Keratinocyte (primary cell): ENCODE data around the gene FOXD3. TPM values are rescaled to one million over a fixed set of nuclear protein-coding genes. Genes with fewer than 3 reads are reported as not detected.

ENCODE experiments used
- DNase-seq: peaks from one replicate; pipeline ENCODE4 v3.0.0-alpha.2; 2011; ENCODE audit warnings: low read depth, missing footprints, low spot score
- FAIRE-seq: peaks from 2 replicates; lab custom pipeline; 2011; peaks lifted over from hg19 to GRCh38; lab: Jason Lieb, UNC
- H2AFZ ChIP-seq: 2 replicates; pipeline ENCODE4 v1.6.0; 2012; ENCODE audit warnings: low read length, control low read depth, inconsistent platforms; ENCODE audit not compliant: control insufficient read depth
- H3K27ac ChIP-seq: 2 replicates; pipeline ENCODE4 v1.5.1; 2011; ENCODE audit warnings: low read length; ENCODE audit not compliant: control insufficient read depth, insufficient read depth
- H3K27me3 ChIP-seq: 3 replicates; pipeline ENCODE4 v1.6.0; 2011; ENCODE audit warnings: low read length; ENCODE audit not compliant: control insufficient read depth, insufficient read depth; ENCODE audit errors: extremely low read depth
- H3K36me3 ChIP-seq, 2 experiments: 2 replicates in 1 of 2; 3 replicates in 1 of 2; pipeline ENCODE4 v1.5.1; 2011; ENCODE audit warnings: low read length in 2 of 2, mild to moderate bottlenecking in 1 of 2; ENCODE audit not compliant: control insufficient read depth in 2 of 2, insufficient read depth in 2 of 2; ENCODE audit errors: extremely low read depth in 1 of 2
- H3K4me1 ChIP-seq: 3 replicates; pipeline ENCODE4 v1.5.1; 2011; ENCODE audit warnings: low read length; ENCODE audit not compliant: control insufficient read depth, insufficient read depth; ENCODE audit errors: extremely low read depth
- H3K4me2 ChIP-seq: 3 replicates; pipeline ENCODE4 v1.6.0; 2011; ENCODE audit warnings: low read depth, low read length; ENCODE audit not compliant: control insufficient read depth, insufficient read depth; ENCODE audit errors: extremely low read depth
- H3K4me3 ChIP-seq, 3 experiments: fragments of 200-600 bp in 1 of 3; sonication (generic) in 1 of 3; 2 replicates in 2 of 3; 3 replicates in 1 of 3; pipeline ENCODE4 v1.5.1; 2011 to 2016; ENCODE audit warnings: low read length in 3 of 3, mild to moderate bottlenecking in 3 of 3, control low read depth in 2 of 3, inconsistent platforms in 1 of 3, low read depth in 1 of 3, mixed read lengths in 1 of 3, mixed run types in 1 of 3, moderate library complexity in 1 of 3; ENCODE audit not compliant: control insufficient read depth in 2 of 3, insufficient read depth in 2 of 3; ENCODE audit errors: extremely low read depth in 1 of 3
- H3K79me2 ChIP-seq: 2 replicates; pipeline ENCODE4 v1.6.0; 2012; ENCODE audit warnings: low read length; ENCODE audit not compliant: control insufficient read depth, insufficient read depth
- H3K9ac ChIP-seq: 3 replicates; pipeline ENCODE4 v1.6.0; 2011; ENCODE audit warnings: low read length; ENCODE audit not compliant: control insufficient read depth, insufficient read depth; ENCODE audit errors: extremely low read depth
- H3K9me1 ChIP-seq: 3 replicates; pipeline ENCODE4 v1.6.0; 2011; ENCODE audit warnings: low read length; ENCODE audit not compliant: control insufficient read depth, insufficient read depth; ENCODE audit errors: extremely low read depth
- H3K9me3 ChIP-seq: 2 replicates; pipeline ENCODE4 v1.5.1; 2012; ENCODE audit warnings: low read depth, low read length; ENCODE audit not compliant: control insufficient read depth
- H4K20me1 ChIP-seq: 3 replicates; pipeline ENCODE4 v1.6.0; 2011; ENCODE audit warnings: low read length; ENCODE audit not compliant: control insufficient read depth, insufficient read depth; ENCODE audit errors: extremely low read depth
- CTCF ChIP-seq, 3 experiments: IDR thresholded peaks in 1 of 3; conservative IDR thresholded peaks in 1 of 3; optimal IDR thresholded peaks in 1 of 3; 2 replicates in 2 of 3; 3 replicates in 1 of 3; pipeline versions ENCODE3 to v1.5.1; 2011; ENCODE audit warnings: low read length in 3 of 3, mild to moderate bottlenecking in 3 of 3, moderate library complexity in 2 of 3, control low read depth in 1 of 3, inconsistent platforms in 1 of 3; ENCODE audit not compliant: insufficient read depth in 2 of 3; ENCODE audit errors: extremely low read depth in 1 of 3
- EZH2 ChIP-seq: IDR thresholded peaks from one replicate; pipeline ENCODE4 v1.6.1; 2012; ENCODE audit warnings: inconsistent platforms, mild to moderate bottlenecking, low read length, moderate library complexity
- dilution Hi-C: fragments of 300-500 bp; cut with MboI; formaldehyde crosslinking; loops from one replicate; pipeline ENCODE4 v1.7.0; 2020; ENCODE audit warnings: low sequenced_read_pairs; ENCODE audit not compliant: extremely low pct_ligation_motif_present
- polyA plus RNA-seq, 5 experiments: library from polyadenylated mRNA; depleted of rRNA in 3 of 5; stranded (reverse) in 3 of 5; stranded (forward) in 1 of 5; unstranded in 1 of 5; fragments of >200 nt; gene quantifications; 1 replicate in 1 of 5; 2 replicates in 3 of 5; 3 replicates in 1 of 5; pipeline versions ENCODE4 v1.2.1 to v1.2.3, GENCODE V29; 2011 to 2012; ENCODE audit warnings: missing spikeins in 2 of 5, low read depth in 1 of 5, low replicate concordance in 1 of 5

Gene FOXD3
- polyA plus RNA-seq, 1 donor (not counting 4 experiments of a cell fraction or from before 2014, with no cell fraction given): not detected

- no peak overlapping the region for H2AFZ ChIP-seq
- DNase-seq: no peak
- dilution Hi-C loops: no loop called here
Measured at GRCh38 chr1:63362073-63362472, 39.7 kb downstream of the FOXD3 start.

GRCh38 chr1:63362578-63362977, 40.2 kb downstream of the FOXD3 start:
- H3K9ac ChIP-seq: no peak overlapping the region
- H3K36me3 ChIP-seq: no peaks in the 10 kb centered on the region
- TF ChIP-seq CTCF (optimal IDR thresholded peaks at IDR 0.05 in 1 of 3, IDR thresholded peaks at IDR 0.05 in 1 of 3, conservative IDR thresholded peaks at IDR 0.05 in 1 of 3; ENCODE audit: extremely low read depth in 1 of 3, insufficient read depth in 2 of 3, low read length in 3 of 3): peak in 1 of 3 experiments; percentile 8
- TF ChIP-seq EZH2: no peak
- H3K4me3 ChIP-seq: no peak overlapping the region
- H3K27ac ChIP-seq: no peak overlapping the region
- no peaks in the 10 kb centered on the region for H3K9me1 ChIP-seq
- no peaks in the 10 kb centered on the region for H3K9me3 ChIP-seq
- no peaks in the 10 kb centered on the region for H4K20me1 ChIP-seq
- no peak overlapping the region for H2AFZ ChIP-seq
- H3K4me1 ChIP-seq: peaks cover 4% of the 10 kb centered on the region
- dilution Hi-C loops: no loop called here
- H3K79me2 ChIP-seq: peaks cover under 1% of the 10 kb centered on the region
- DNase-seq (no peak), FAIRE-seq (no peak)
- peaks cover 4% of the 10 kb centered on the region for H3K27me3 ChIP-seq
- H3K4me2 ChIP-seq: no peak overlapping the region

More at GRCh38 chr1:63362073-63362472, 39.7 kb downstream of the FOXD3 start:
- Histone ChIP-seq H3K27me3 (peaks cover 4% of the 10 kb centered on the region), H3K4me3 (no peak overlapping the region), H3K27ac (no peak overlapping the region), H4K20me1 (no peaks in the 10 kb centered on the region), H3K36me3 (no peaks in the 10 kb centered on the region), H3K79me2 (no peaks in the 10 kb centered on the region), H3K4me2 (no peak overlapping the region), H3K9me1 (no peaks in the 10 kb centered on the region), H3K4me1 (peaks cover 3% of the 10 kb centered on the region), H3K9me3 (no peaks in the 10 kb centered on the region), H3K9ac (no peak overlapping the region)
- TF ChIP-seq EZH2 (no peak), CTCF (optimal IDR thresholded peaks at IDR 0.05 in 1 of 3, IDR thresholded peaks at IDR 0.05 in 1 of 3, conservative IDR thresholded peaks at IDR 0.05 in 1 of 3; ENCODE audit: extremely low read depth in 1 of 3, insufficient read depth in 2 of 3, low read length in 3 of 3) (no peak)
- FAIRE-seq: no peak
